ENCODE data around the gene WEE1.

The WEE1 gene

GRCh38 chr11:9571763-9572115 lies 1.7 kb upstream of the WEE1 start:
- ChIA-PET CTCF (interaction anchor here (1.1 to 3.1 kb wide), 4 partner anchors 37 to 177 kb away, joined by 3 to 13 read pairs (median 9); no protein-coding TSS in a partner anchor), POLR2A (interaction anchor here (0.5 to 2.5 kb wide), 2 partner anchors 111 to 261 kb away, joined by 4 to 14 read pairs; partner anchors contain the start of gene ZNF143)
- H3K4me3 ChIP-seq (ENCODE audit: low read depth, low read length): no peak overlapping the region

GRCh38 chr11:9573775-9574621 lies 528 bp downstream of the WEE1 start:
- no peak for DNase-seq (ENCODE audit: low read depth, low spot score)
- H3K4me3 ChIP-seq (ENCODE audit: low read depth, low read length): peak overlapping the region; percentile 81
- no peak for TF ChIP-seq CTCF (IDR thresholded peaks at IDR 0.05; ENCODE audit: insufficient read depth, low read length, missing control alignments)
- ChIA-PET POLR2A (interaction anchor here (0.6 to 2.5 kb wide), 6 partner anchors 23 to 181 kb away, joined by 3 to 14 read pairs (median 4); partner anchors contain the start of gene ZNF143), CTCF (interaction anchor here (1.0 to 3.1 kb wide), 6 partner anchors 39 to 175 kb away, joined by 3 to 13 read pairs (median 6); no protein-coding TSS in a partner anchor)

More at GRCh38 chr11:9571763-9572115, 1.7 kb upstream of the WEE1 start:
- DNase-seq (ENCODE audit: low read depth, low spot score): no peak
- no peak for TF ChIP-seq CTCF (IDR thresholded peaks at IDR 0.05; ENCODE audit: insufficient read depth, low read length, missing control alignments)

DNA sequence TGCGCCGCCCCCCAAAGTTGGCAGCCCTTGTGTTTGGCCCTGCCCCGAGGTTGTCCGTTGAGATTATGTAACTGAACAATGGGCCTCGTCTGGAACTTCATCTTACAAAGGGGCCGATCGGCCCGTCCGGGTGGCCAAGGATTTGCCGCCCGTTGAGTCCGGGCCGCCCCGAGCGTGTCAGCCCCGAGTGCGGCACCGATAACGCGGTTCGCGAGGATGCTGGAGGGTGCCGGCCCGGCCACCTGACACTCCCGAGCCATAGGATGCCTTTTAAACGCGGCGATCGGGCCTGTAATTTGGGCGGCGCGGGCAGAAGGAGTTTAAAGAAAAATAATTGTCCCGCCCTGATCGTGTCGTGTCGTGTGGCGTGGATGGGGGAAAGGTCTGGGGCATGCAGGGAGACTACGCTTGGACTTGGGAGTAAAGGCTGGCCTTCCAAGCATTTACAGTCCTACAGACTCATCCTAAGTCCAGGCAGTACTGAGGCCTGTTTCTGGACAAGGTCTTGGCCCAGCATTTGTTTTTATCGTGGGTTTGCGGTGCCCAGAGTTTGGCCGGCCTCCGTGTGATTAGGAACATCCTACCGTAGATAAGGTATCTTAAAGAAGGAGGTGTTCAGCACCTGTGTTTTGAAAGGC lies 1.3 kb downstream of the WEE1 start:
- POLR2A ChIA-PET: no interaction called here
- CTCF ChIA-PET: interaction anchor here (1.1 to 1.8 kb wide), 3 partner anchors 10 to 152 kb away, joined by 3 to 6 read pairs (median 4); no protein-coding TSS in a partner anchor
- TF ChIP-seq CTCF (IDR thresholded peaks at IDR 0.05; ENCODE audit: insufficient read depth, low read length, missing control alignments): no peak
- no peak for DNase-seq (ENCODE audit: low read depth, low spot score)
- H3K4me3 ChIP-seq (ENCODE audit: low read depth, low read length): peak overlapping the region; percentile 81

GRCh38 chr11:9575260-9576240 lies 2.1 kb downstream of the WEE1 start:
- H3K4me3 ChIP-seq (ENCODE audit: low read depth, low read length): peak overlapping the region; percentile 81
- CTCF ChIA-PET: interaction anchor here (0.6 to 2.5 kb wide), 8 partner anchors 9 to 173 kb away, joined by 3 to 12 read pairs (median 4); no protein-coding TSS in a partner anchor
- TF ChIP-seq CTCF (IDR thresholded peaks at IDR 0.05; ENCODE audit: insufficient read depth, low read length, missing control alignments): no peak
- POLR2A ChIA-PET: interaction anchor here (1.0 kb wide), 1 partner anchor 185 kb away, joined by 3 read pairs; no protein-coding TSS in a partner anchor
- DNase-seq (ENCODE audit: low read depth, low spot score): no peak

DNA sequence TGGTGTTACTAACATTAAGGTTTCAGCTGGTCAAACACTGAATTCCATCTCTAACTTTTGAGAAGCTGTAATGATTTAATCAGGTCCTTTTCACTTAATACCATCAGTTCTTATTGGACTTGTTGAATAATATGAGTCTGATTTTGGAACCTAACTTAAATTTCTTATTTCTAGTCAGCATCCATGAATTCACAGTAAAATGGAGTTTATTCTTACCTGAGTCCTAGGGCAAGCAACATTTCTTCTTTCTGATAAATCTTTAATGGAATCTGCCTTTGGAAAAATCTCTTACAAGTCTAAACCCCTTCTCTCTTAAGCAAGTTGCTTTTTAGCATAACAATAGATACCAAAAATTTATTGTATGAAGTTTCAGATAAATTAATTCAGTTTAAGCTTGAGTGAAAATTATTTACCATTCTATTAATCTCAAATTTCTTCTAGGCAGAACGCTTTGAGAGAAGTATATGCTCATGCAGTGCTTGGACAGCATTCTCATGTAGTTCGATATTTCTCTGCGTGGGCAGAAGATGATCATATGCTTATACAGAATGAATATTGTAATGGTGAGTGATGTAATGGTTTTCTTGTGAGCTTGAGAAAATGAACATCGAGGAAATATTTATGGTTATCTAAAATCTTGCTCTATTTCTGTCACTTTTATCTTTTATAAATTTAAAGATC lies 3.4 kb downstream of the WEE1 start:
- TF ChIP-seq CTCF (IDR thresholded peaks at IDR 0.05; ENCODE audit: insufficient read depth, low read length, missing control alignments): no peak
- ChIA-PET CTCF (interaction anchor here (0.8 to 2.5 kb wide), 9 partner anchors 10 to 172 kb away, joined by 3 to 12 read pairs (median 3); no protein-coding TSS in a partner anchor), POLR2A (interaction anchor here (0.6 kb wide), 1 partner anchor 220 kb away, joined by 3 read pairs; no protein-coding TSS in a partner anchor)
- no peak for DNase-seq (ENCODE audit: low read depth, low spot score)
- H3K4me3 ChIP-seq (ENCODE audit: low read depth, low read length): peak overlapping the region; percentile 81

All from AG04449 (cell line).